HG02678 (cell line): ENCODE measurements around the gene VWF.

Experiments used
- ATAC-seq: cut with Tn5 transposase; IDR thresholded peaks from one replicate; pipeline ENCODE4 v1.9.1; 2021; ENCODE audit warnings: mild to moderate bottlenecking, moderate library complexity; ENCODE audit not compliant: unreplicated experiment

Gene VWF

DNA sequence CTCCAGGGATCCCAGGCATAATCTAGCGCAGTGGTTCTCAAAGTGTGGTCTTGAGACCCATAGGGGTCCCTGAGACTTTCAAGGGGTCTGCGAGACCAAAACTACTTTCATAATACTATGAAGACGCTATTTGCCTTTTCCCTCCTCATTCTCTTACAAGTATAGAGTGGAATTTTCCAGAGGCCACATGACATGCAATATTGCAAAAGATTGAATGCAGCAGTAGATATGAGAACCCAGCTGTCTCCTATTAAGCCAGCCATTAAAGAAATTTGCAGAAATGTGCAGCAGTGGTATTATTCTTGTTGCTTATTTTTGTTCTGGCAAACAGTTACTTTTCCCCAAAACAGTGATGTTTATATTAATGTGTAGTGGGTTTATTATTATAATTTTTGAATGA is 62.8 kb downstream of the VWF start:
- ATAC-seq: no peak

DNA sequence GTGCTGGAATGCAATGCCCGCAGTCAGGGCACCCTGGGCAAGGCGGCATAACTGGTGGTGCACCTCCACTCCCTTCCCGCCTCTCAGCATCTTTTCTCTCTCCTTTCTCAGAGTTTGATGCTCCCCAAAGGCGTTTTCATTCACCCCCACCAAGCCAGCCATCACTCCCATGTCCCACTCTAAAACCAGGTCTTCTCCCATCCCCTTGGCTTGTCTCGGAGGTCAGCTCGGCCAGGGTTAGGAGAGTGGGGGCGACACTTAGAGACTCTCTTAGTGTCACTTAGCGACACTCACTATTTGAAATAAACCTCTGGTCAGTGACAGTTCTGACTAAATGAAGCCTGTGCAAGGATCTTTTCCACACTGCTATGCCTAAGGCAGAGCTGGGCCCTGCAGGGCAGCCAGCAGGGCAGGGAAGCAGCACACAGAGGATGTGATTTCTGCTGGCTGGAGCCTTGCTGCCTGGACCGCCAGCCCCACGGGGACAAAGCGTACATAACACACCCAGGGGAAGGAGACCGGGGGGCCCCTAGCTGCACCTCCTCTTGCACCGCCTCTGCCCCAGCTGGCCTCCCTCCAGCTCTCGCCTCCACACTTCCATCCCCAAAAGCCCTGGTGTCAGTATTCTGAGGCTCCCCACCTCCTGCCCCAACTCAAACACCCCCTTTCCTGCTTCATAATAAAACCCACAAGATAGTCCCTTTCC is 64.5 kb downstream of the VWF start:
- no peak for ATAC-seq

- ATAC-seq: no peak
Observed at GRCh38 chr12:6059221-6059620, 65.2 kb downstream of the VWF start.

GRCh38 chr12:6058481-6059161 is 65.8 kb downstream of the VWF start:
- no peak for ATAC-seq

- no peak for ATAC-seq
Observed at GRCh38 chr12:6057700-6058099, 66.8 kb downstream of the VWF start.

- no peak for ATAC-seq
Observed at GRCh38 chr12:6056406-6057240, 67.8 kb downstream of the VWF start.

- no peak for ATAC-seq
Observed at GRCh38 chr12:6053541-6053940, 70.9 kb downstream of the VWF start.

DNA sequence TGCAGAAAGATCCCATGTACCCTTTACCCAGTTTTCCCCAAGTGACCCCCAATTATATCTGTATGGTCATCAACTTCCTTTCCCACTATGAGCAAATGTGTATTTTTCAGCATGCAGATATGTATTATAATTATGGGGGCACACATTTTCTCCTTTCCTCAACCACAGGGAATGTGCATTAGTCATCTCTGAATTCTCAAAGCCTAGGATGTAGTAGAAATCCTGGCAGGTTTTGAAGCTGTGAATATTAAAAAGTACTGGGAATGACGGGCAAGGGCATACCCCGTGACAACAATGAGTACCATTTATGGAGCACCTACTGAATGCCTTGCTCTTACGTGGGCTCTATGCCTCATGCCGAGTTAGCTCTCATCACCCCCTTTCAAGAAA is 71.5 kb downstream of the VWF start:
- ATAC-seq: no peak

GRCh38 chr12:6052206-6052939 is 72.1 kb downstream of the VWF start:
- ATAC-seq: no peak

DNA sequence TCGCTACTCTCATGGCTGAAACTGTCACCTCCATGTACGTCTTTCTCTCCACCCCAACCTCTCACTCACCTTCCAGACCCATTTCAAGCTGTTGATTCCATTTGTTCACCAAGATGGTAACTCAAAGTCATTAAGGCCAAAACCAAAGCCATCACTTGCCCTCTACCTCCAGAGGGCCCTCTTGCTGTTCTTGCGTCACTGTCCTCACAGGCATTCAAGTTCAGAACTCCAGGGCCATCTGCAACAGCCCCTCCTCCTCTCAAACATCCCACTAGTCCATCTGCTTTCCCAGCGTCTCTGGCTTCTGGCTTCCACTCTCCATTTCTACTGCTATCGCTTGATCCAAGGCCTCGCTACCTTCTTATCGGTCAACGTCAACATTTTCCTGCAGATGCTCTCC is 74.5 kb downstream of the VWF start:
- no peak for ATAC-seq

DNA sequence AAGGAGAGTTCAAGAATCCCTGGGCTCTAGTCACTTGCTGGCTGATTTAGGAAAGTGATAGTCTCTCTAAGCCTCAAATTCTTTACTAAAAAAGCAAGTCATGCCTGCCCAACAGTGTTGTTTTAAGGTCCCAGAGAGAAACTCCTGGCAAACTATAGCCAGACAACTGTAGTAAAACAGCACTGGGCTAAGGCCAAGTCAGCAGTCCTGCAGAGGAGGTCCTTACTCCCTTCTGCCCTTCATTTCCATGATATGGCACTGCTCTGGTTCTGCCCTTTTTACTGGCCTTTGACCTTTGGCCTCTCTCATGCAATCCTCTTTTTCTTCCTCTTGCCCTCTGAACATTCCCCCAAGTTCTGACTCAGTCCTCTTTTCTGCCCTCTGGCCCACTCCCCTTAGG is 74.9 kb downstream of the VWF start:
- ATAC-seq: no peak

- no peak for ATAC-seq
Observed at GRCh38 chr12:6047249-6048237, 76.9 kb downstream of the VWF start.

DNA sequence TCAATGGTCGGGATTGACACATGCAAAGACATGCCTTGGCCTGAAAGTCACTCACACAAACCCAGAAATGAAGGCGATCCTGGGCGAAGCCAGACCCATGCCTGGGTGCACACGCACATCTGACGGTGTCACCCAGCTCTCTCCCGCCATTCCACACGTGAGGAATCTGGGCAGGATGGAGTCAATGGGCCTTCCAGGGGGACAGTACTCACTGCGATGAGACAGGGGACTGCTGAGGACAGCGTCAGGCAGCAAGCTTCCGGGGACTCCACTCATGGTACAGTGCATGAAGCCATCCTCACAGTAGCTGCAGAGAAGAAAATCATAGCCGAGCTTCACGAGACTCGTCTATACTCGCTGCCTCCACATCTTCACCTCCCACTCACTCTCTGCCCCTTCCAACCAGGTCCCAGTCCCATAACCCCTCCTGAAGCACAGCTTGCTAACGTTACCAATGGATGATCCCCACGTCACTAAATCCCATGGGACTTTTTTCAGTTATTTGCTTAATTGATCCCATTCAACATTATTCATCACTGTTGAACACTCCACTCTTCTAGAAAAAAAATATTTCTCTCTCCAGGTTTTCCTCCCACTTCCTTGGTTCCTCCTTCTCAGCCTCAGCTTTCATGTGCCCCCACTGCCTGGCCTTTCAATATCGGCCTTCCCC is 77.8 kb downstream of the VWF start:
- ATAC-seq: no peak

- no peak for ATAC-seq
Observed at GRCh38 chr12:6045438-6045837, 79.0 kb downstream of the VWF start.

GRCh38 chr12:6044082-6044481 is 80.4 kb downstream of the VWF start:
- no peak for ATAC-seq

DNA sequence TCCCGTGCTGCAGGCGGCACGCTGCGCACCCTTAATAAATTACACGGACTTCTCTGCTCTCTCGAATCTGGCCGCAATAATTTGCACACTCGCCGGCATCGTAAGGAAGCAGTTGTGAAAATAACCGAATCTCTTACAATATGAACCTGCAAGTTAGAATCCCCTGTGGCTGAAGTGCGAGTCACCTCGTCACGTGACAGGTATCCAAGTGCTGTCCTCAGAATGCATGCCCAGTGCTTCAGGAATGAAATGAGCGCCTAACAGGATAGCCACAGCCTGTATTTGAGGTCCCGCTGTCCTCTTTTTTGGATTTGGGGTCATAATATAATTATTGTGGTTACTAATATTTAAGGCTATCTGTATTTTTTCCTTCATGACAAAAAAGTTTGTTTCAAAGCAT is 82.0 kb downstream of the VWF start:
- no peak for ATAC-seq

DNA sequence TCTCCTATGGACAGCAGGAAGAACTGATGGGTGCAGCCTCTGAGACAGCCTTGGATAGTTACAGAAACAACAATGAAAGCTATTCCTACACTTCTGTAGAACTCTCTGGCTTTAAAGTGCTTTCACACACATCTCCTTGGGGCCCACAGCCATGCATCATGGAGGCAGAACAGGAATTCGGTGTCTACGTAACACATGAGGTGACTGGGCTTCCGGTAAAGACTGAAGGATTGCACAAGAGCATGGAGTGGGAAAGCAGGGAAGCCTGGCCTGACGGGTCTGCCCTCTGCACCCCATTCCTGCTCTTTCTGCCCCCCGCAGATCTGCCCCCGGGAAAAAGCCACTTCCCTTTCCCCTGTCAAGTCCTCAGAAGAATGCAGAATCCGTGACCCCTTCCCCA is 82.6 kb downstream of the VWF start:
- no peak for ATAC-seq

DNA sequence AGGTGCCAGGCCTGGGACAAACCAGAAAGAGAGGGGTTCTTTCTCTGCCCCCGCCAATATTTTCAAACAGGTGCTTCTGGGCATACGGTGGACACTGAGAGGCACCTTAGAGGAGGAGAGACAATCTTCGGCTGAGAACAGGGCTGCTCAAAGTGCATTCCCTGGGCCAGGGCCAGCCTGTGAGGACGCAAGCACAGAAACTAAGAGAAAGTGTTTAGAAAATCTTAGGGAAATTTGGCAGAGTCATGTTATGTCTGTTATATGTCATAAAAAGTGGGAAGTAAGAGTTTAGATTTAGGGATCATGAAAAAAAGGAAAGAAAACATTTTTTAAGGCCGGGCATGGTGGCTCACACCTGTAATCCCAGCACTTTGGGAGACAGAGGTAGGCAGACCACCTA is 83.7 kb downstream of the VWF start:
- no peak for ATAC-seq

- peak; percentile 48 for ATAC-seq
Observed at GRCh38 chr12:6039894-6040601, 84.4 kb downstream of the VWF start.
